Lung (tissue), 12 donors: ENCODE measurements around the gene PTPN14. TPM values are rescaled to one million over a fixed set of nuclear protein-coding genes. Genes with fewer than 3 reads are reported as not detected.

ENCODE experiments used
- ATAC-seq: fragments of 200-7000 bp; cut with Tn5 transposase; one replicate; pipeline ENCODE4 v1.9.1; 2020; ENCODE audit warnings: moderate number of reproducible peaks; ENCODE audit not compliant: insufficient read depth, low FRiP score
- DNase-seq, 3 donors: peaks; one replicate each; pipeline ENCODE4 v3.0.0-alpha.2; 2013 to 2017
- H3K27ac ChIP-seq, 2 donors: one replicate each; pipeline ENCODE4 v1.5.1; 2013; ENCODE audit warnings: mild to moderate bottlenecking in 2 of 2, moderate library complexity in 2 of 2, control low read depth in 1 of 2, inconsistent platforms in 1 of 2, low read depth in 1 of 2, low read length in 1 of 2
- H3K27me3 ChIP-seq, 3 donors: one replicate each; pipeline ENCODE4 v1.5.1; 2013; ENCODE audit warnings: low read length in 2 of 3; ENCODE audit not compliant: control insufficient read depth in 3 of 3, insufficient read depth in 3 of 3
- H3K36me3 ChIP-seq, 4 donors: one replicate each; pipeline ENCODE4 v1.5.1; 2013; ENCODE audit warnings: low read length in 4 of 4, mild to moderate bottlenecking in 1 of 4, moderate library complexity in 1 of 4; ENCODE audit not compliant: control insufficient read depth in 4 of 4, insufficient read depth in 4 of 4
- H3K4me1 ChIP-seq, 5 donors: one replicate each; pipeline ENCODE4 v1.5.1; 2013; ENCODE audit warnings: low read length in 5 of 5, mild to moderate bottlenecking in 2 of 5, moderate library complexity in 1 of 5; ENCODE audit not compliant: control insufficient read depth in 5 of 5, insufficient read depth in 5 of 5
- H3K4me3 ChIP-seq: one replicate; pipeline ENCODE4 v1.5.1; 2013; ENCODE audit warnings: mild to moderate bottlenecking, control low read depth, moderate library complexity
- H3K9ac ChIP-seq, 2 donors: one replicate each; pipeline ENCODE4 v1.5.1; 2013; ENCODE audit warnings: low read length in 2 of 2, control low read depth in 1 of 2; ENCODE audit not compliant: insufficient read depth in 1 of 2
- H3K9me3 ChIP-seq, 4 donors: one replicate each; pipeline ENCODE4 v1.5.1; 2013; ENCODE audit warnings: low read length in 3 of 4, mild to moderate bottlenecking in 1 of 4, moderate library complexity in 1 of 4; ENCODE audit not compliant: control insufficient read depth in 4 of 4, insufficient read depth in 3 of 4
- CTCF ChIP-seq: IDR thresholded peaks from 2 replicates; pipeline ENCODE4 v1.5.1; 2012; ENCODE audit warnings: mild to moderate bottlenecking; ENCODE audit errors: control extremely low read depth, extremely low read depth
- WGBS, 2 donors: extraction: QIAGEN DNeasy Blood & Tissue Kit; methylation state at CpG; one replicate each; pipeline ENCODE4 v1.1.7; 2013; 5-methylcytosine and 5-hydroxymethylcytosine counted together
- polyA plus RNA-seq, 2 donors: library from polyadenylated mRNA; stranded (reverse); fragments of 200-250 nt; gene quantifications; one replicate each; pipeline ENCODE4 v1.2.1, GENCODE V29; 2013
- total RNA-seq, 2 donors: library from RNA; depleted of rRNA in 1 of 2; stranded (reverse); fragments of >200 nt in 1 of 2; gene quantifications; one replicate each; pipeline ENCODE4 v1.2.1, GENCODE V29; 2014 to 2021
- donor health status: control.
- donor health status: control.
- donor health status: Bipolar disorder and iron deficiency.
- donor health status: healthy.
- donor health status: DM: yes; HTN: yes; CAD: no.

The PTPN14 gene
- total and polyA plus RNA-seq, 4 donors = 4.4 to 43.2 (median 15.2) TPM

- H3K27me3 ChIP-seq = no peaks in the 10 kb centered on the region
- ATAC-seq (no peak), DNase-seq (no peak)
- no peaks in the 10 kb centered on the region for H3K4me1 ChIP-seq
- H3K9me3 ChIP-seq = no peaks in the 10 kb centered on the region
- H3K36me3 ChIP-seq = peaks cover 3 to 24% (median 6%) of the 10 kb centered on the region in 4 donors
- WGBS, 2 donors = 92 to 95% methylated on average over 12 of the region's 12 CpGs
- no peak overlapping the region for H3K4me3 ChIP-seq
- H3K9ac ChIP-seq = no peak overlapping the region
- H3K27ac ChIP-seq = no peak overlapping the region
- no peak for TF ChIP-seq CTCF
Measured at GRCh38 chr1:214393086-214393485, 158.3 kb downstream of the PTPN14 start.

GRCh38 chr1:214391873-214392645, 159.3 kb downstream of the PTPN14 start:
- 92% methylated on average over 12 of the region's 12 CpGs for WGBS, 2 donors
- no peak for TF ChIP-seq CTCF
- Histone ChIP-seq H3K4me3 (no peak overlapping the region), H3K36me3 (peaks cover 3 to 23% (median 6%) of the 10 kb centered on the region in 4 donors), H3K9me3 (no peaks in the 10 kb centered on the region), H3K27ac (no peak overlapping the region), H3K4me1 (no peaks in the 10 kb centered on the region), H3K27me3 (no peaks in the 10 kb centered on the region), H3K9ac (no peak overlapping the region)
- ATAC-seq (no peak), DNase-seq (no peak)

DNA sequence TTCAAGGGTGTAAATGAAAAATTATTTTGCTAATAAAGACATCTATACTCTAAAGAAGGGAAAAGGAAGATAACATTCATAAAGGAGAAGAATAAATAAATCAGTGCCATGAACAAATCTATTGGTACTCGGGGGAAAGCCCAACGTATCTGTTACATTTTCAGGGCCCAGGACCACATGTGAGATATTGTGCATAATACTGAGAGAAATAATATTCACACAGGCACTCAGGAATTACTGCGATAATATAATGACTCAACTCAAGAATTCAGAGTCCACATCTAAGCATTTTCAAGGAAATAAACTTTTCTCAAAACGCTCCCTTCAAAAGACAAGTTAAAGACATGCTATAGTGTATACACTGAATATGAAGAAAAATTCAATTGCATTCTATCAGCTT, 161.7 kb downstream of the PTPN14 start:
- Histone ChIP-seq H3K36me3 (peaks cover 2 to 19% (median 5%) of the 10 kb centered on the region in 4 donors), H3K9ac (no peak overlapping the region), H3K27me3 (no peaks in the 10 kb centered on the region), H3K4me1 (no peaks in the 10 kb centered on the region), H3K4me3 (no peak overlapping the region), H3K27ac (no peak overlapping the region), H3K9me3 (no peaks in the 10 kb centered on the region)
- TF ChIP-seq CTCF = no peak
- WGBS, 2 donors = 85 to 88% methylated on average over 4 of the region's 4 CpGs
- ATAC-seq (no peak), DNase-seq (no peak)
